ENCODE results near the gene IL1A.
A peak's percentile ranks its signal among the peaks of the same experiment; 100 is the strongest.

Gene IL1A

GRCh38 chr2:112724591-112725525, 59.4 kb downstream of the IL1A start:
- DNase-seq (ENCODE audit: extremely low spot score), result peak; percentile 74
- peak; percentile 42 for TF ChIP-seq CTCF (IDR thresholded peaks at IDR 0.05; ENCODE audit: control extremely low read depth, extremely low read depth, low read depth, missing control alignments)
- ChIA-PET CTCF (interaction anchor here (1.0 to 11.4 kb wide), 31 partner anchors 11 to 838 kb away, joined by 3 to 416 read pairs (median 12); partner anchors contain the start of genes CHCHD5 and SLC20A1), POLR2A (interaction anchor here (0.8 to 1.3 kb wide), 3 partner anchors 17 to 79 kb away, joined by 3 to 5 read pairs (median 5); partner anchors contain the start of gene SLC20A1)

GRCh38 chr2:112723995-112724394, 60.3 kb downstream of the IL1A start:
- no peak for DNase-seq (ENCODE audit: extremely low spot score)
- CTCF ChIA-PET, result interaction anchor here (1.0 to 11.4 kb wide), 14 partner anchors 10 to 244 kb away, joined by 3 to 416 read pairs (median 30); partner anchors contain the start of genes CHCHD5 and SLC20A1
- POLR2A ChIA-PET, result no interaction called here
- no peak for TF ChIP-seq CTCF (IDR thresholded peaks at IDR 0.05; ENCODE audit: control extremely low read depth, extremely low read depth, low read depth, missing control alignments)
